Measurements from ENCODE around the gene CFAP54. TPM values are rescaled to one million over a fixed set of nuclear protein-coding genes. Genes with fewer than 3 reads are reported as not detected.

The CFAP54 gene
- total RNA-seq, 1 donor from 2014 or later = 0.54 TPM

- Mint-ChIP-seq H3K27me3 (ENCODE audit: low read depth) (peaks cover 6% of the 10 kb centered on the region), H3K4me1 (no peaks in the 10 kb centered on the region), H3K4me3 (no peak overlapping the region), H3K27ac (no peak overlapping the region), H3K36me3 (no peaks in the 10 kb centered on the region), H3K9me3 (peaks cover 15% of the 10 kb centered on the region)
- no peak for TF ChIP-seq CTCF (IDR thresholded peaks at IDR 0.05; ENCODE audit: unreplicated experiment)
- DNase-seq (ENCODE audit: low spot score in 2 of 2, unreplicated experiment in 2 of 2) = no peak
These were observed 321.1 kb downstream of the CFAP54 start for GRCh38 chr12:96810477-96810876.

- DNase-seq (ENCODE audit: low spot score in 2 of 2, unreplicated experiment in 2 of 2) = no peak
- H3K4me1 Mint-ChIP-seq = no peaks in the 10 kb centered on the region
- H3K27ac Mint-ChIP-seq = no peak overlapping the region
- peaks cover 9% of the 10 kb centered on the region for H3K27me3 Mint-ChIP-seq (ENCODE audit: low read depth)
- no peak for TF ChIP-seq CTCF (IDR thresholded peaks at IDR 0.05; ENCODE audit: unreplicated experiment)
- H3K36me3 Mint-ChIP-seq = no peaks in the 10 kb centered on the region
- no peak overlapping the region for H3K4me3 Mint-ChIP-seq
- peaks cover 12% of the 10 kb centered on the region for H3K9me3 Mint-ChIP-seq
These were observed 321.7 kb downstream of the CFAP54 start for GRCh38 chr12:96811083-96811482.

GRCh38 chr12:96812153-96812552, 322.8 kb downstream of the CFAP54 start:
- no peak for DNase-seq (ENCODE audit: low spot score in 2 of 2, unreplicated experiment in 2 of 2)
- Mint-ChIP-seq H3K9me3 (peaks cover 12% of the 10 kb centered on the region), H3K4me1 (no peaks in the 10 kb centered on the region), H3K27ac (no peak overlapping the region), H3K4me3 (no peak overlapping the region), H3K27me3 (ENCODE audit: low read depth) (peaks cover 12% of the 10 kb centered on the region), H3K36me3 (no peaks in the 10 kb centered on the region)
- no peak for TF ChIP-seq CTCF (IDR thresholded peaks at IDR 0.05; ENCODE audit: unreplicated experiment)

GRCh38 chr12:96814200-96814599, 324.8 kb downstream of the CFAP54 start:
- H3K4me1 Mint-ChIP-seq = no peaks in the 10 kb centered on the region
- TF ChIP-seq CTCF (IDR thresholded peaks at IDR 0.05; ENCODE audit: unreplicated experiment) = no peak

GRCh38 chr12:96821592-96821991, 332.2 kb downstream of the CFAP54 start:
- H3K9me3 Mint-ChIP-seq = peaks cover 13% of the 10 kb centered on the region
- no peak for TF ChIP-seq CTCF (IDR thresholded peaks at IDR 0.05; ENCODE audit: unreplicated experiment)
- H3K36me3 Mint-ChIP-seq = no peaks in the 10 kb centered on the region
- no peak for DNase-seq (ENCODE audit: low spot score in 2 of 2, unreplicated experiment in 2 of 2)
- no peaks in the 10 kb centered on the region for H3K4me1 Mint-ChIP-seq
- no peak overlapping the region for H3K4me3 Mint-ChIP-seq
- peaks cover 3% of the 10 kb centered on the region for H3K27me3 Mint-ChIP-seq (ENCODE audit: low read depth)
- no peak overlapping the region for H3K27ac Mint-ChIP-seq

More at GRCh38 chr12:96814200-96814599, 324.8 kb downstream of the CFAP54 start:
- peaks cover 12% of the 10 kb centered on the region for H3K27me3 Mint-ChIP-seq (ENCODE audit: low read depth)
- H3K27ac Mint-ChIP-seq = no peak overlapping the region
- H3K4me3 Mint-ChIP-seq = no peak overlapping the region
- no peak for DNase-seq (ENCODE audit: low spot score in 2 of 2, unreplicated experiment in 2 of 2)
- H3K9me3 Mint-ChIP-seq = peaks cover 11% of the 10 kb centered on the region
- no peaks in the 10 kb centered on the region for H3K36me3 Mint-ChIP-seq

GRCh38 chr12:96822641-96823040, 333.3 kb downstream of the CFAP54 start:
- Mint-ChIP-seq H3K4me3 (no peak overlapping the region), H3K4me1 (no peaks in the 10 kb centered on the region), H3K27me3 (ENCODE audit: low read depth) (peaks cover 2% of the 10 kb centered on the region), H3K9me3 (peaks cover 13% of the 10 kb centered on the region), H3K27ac (no peak overlapping the region), H3K36me3 (no peaks in the 10 kb centered on the region)
- DNase-seq (ENCODE audit: low spot score in 2 of 2, unreplicated experiment in 2 of 2) = no peak
- TF ChIP-seq CTCF (IDR thresholded peaks at IDR 0.05; ENCODE audit: unreplicated experiment) = no peak
